GM12864 (cell line): ENCODE measurements around the gene SERPINE2.

Experiments
- DNase-seq: peaks from one replicate; pipeline ENCODE4 v3.0.0-alpha.2; 2011; ENCODE audit warnings: low read depth
- H3K4me3 ChIP-seq: 2 replicates; pipeline ENCODE4 v1.5.1; 2011; ENCODE audit warnings: mild to moderate bottlenecking, low read depth, low read length, control low read depth
- TF ChIP-seq, protein P1 (sequence below): IDR thresholded peaks from 2 replicates; pipeline ENCODE4 v1.5.1; 2011; ENCODE audit warnings: low read depth, mild to moderate bottlenecking, moderate library complexity, low read length, control low read depth, inconsistent platforms; ENCODE audit errors: missing control alignments

The SERPINE2 gene

DNA sequence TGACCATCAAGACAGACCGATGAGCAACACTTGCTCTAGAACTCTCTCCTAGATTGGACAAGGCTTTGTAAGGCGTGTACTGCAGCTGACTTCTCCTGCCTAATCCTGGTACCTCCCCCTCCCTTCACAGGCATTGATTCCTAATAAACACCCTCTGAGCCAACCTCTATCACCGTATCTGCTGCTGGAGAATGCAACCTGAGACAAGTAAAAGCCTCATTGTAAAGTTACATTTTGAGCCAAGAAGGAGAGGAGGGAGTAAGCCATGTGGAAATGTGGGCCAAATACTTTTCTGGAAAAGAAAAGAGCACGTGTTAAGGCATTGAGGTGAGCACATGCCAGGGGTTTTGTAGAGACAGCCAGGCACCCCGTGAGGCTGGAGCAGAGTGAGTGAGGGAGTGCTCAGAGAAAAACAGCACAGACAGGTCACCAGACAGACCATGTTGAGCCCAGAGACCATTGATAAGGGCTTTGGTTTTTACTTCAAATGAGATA lies 91.3 kb downstream of the SERPINE2 start:
- DNase-seq: no peak
- H3K4me3 ChIP-seq: no peak overlapping the region
- TF ChIP-seq, protein P1, sequence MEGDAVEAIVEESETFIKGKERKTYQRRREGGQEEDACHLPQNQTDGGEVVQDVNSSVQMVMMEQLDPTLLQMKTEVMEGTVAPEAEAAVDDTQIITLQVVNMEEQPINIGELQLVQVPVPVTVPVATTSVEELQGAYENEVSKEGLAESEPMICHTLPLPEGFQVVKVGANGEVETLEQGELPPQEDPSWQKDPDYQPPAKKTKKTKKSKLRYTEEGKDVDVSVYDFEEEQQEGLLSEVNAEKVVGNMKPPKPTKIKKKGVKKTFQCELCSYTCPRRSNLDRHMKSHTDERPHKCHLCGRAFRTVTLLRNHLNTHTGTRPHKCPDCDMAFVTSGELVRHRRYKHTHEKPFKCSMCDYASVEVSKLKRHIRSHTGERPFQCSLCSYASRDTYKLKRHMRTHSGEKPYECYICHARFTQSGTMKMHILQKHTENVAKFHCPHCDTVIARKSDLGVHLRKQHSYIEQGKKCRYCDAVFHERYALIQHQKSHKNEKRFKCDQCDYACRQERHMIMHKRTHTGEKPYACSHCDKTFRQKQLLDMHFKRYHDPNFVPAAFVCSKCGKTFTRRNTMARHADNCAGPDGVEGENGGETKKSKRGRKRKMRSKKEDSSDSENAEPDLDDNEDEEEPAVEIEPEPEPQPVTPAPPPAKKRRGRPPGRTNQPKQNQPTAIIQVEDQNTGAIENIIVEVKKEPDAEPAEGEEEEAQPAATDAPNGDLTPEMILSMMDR: no peak

DNA sequence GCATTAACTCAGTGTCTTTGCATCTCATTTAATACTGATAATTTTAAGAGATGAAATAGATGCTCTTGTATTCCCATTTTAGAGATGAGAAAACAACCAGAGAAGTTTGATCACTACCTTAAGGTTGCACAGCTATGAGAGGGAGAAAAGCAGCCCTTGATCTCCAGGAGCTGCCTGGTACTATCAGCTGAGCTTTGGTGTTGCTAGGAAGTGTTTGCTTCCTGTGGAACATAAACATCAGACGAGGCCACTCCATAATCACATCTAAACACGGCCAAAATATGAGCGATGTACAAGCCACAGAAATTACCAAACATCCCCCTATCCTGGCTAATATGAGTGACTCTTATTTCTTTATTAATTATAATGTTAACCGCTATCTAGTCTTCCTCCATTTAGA lies 93.3 kb downstream of the SERPINE2 start:
- TF ChIP-seq, protein P1: no peak
- no peak overlapping the region for H3K4me3 ChIP-seq
- DNase-seq: no peak

DNA sequence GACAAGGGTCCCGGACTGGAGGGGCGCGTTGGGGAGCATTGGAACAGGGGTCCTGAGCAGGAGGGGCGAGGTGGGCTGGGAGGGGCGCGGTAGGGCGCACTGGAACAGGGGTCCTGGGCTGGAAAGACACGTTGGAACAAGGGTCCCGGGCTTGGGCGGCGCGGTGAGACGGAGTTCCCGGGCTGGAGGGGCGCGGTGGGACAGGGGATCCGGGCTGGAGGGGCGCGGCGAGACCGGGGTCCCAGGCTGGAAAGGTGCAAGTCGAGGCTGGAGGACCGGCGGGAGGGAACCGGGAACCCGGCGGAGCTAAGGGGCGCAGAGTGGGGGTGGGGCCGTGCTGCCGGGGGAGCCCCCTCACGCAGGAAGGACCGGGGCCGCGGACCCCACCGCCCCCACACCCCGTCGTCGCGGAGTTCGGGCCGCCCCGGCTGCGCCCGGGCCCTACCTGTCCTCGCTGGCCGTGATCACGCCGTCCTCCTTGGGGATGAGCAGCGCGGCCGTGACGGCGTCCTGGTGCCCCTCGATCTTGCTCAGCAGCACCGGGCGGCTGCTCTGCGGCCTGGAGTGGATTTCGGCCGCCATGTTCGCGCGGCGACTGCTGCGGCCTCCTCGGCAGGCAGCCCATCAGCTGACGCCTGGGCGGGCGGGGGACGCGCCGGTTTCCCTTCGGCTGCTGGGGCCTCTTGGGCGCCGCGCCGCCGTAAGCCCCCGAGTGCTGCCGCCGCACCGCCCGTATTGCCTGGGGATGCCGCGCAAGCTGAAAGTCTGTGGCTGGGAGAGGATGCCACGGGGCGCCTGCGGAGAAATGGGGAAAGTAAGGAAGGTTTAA lies 94.2 kb downstream of the SERPINE2 start, which contains the start of gene WDFY1:
Gene WDFY1, minus strand, starts transcription at position 633 of the 829 bp plus-strand sequence. Its CDS starts 51 bp downstream, at position 582.
- DNase-seq: peak; percentile 42
- H3K4me3 ChIP-seq: peak within 1 kb of the TSS; percentile 91
- TF ChIP-seq, protein P1: no peak

DNA sequence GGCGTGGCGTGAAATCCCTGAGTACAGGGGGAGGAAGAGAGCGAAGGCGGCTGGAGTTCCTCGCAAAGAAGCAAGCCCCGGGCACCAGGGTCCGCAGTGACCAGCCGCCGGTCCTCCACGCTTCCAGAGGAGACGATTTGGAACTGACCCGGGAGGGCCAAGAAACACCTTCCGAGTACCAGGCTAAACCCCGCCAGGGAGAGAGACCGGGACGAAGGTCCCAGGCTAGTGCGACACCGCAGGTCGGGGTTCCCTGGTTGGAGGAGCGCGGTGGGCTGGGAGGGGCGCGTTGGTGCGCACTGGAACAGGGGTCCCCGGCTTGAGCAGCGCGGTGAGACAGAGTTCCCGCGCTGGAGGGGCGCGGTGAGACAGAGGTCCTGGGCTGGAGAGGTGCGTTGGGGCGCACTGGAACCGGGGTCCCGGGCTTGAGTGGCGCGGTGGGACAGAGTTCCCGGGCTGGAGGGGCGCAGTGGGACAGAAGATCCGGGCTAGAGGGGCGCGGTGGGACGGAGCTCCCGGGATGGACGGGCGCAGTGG lies 94.9 kb downstream of the SERPINE2 start:
- peak overlapping the region; percentile 91 for H3K4me3 ChIP-seq
- no peak for DNase-seq
- TF ChIP-seq, protein P1: no peak

DNA sequence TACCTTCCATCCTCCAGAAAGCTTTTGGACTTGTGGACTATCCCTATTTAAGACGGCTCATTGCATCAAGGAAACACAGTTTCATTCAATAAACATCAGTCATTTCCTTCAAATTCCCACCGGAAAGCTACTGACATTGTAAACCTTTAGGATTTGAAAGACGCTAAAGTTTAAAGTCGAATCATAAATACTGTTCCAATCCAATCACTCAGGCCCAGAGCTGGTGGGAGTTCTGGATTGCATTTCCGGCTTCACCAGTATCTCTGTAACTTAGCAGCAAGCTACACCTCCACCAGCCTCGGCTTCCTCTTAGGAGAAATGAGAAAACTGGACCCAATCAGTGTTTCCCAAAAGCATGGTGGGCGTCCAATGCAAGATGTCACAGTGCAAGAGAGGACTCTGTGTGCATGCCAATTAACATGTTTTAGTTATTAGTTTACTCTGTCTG lies 95.5 kb downstream of the SERPINE2 start:
- H3K4me3 ChIP-seq: peak overlapping the region; percentile 91
- TF ChIP-seq, protein P1: no peak
- no peak for DNase-seq

DNA sequence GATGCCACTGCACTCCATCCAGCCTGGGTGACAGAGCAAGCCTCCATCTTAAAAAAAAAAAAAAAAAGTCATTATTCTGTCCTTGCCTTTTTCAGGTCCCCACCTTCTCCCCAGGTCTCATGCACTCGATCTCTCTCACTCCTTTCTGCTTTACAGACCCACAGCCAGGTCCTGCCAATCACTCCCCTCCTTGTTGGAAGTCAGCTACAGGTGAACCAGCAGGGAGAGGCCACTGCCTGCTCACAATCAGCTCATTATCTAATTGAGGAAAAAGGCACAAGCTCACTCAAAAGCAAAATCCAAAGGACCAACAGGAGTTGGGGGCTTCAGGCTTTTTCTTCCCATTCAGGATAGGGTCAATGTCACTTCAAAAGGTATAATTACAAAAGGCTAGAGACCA lies 96.0 kb downstream of the SERPINE2 start:
- TF ChIP-seq, protein P1: no peak
- no peak for DNase-seq
- no peak overlapping the region; the same call in 1 of the 2 replicates for H3K4me3 ChIP-seq
